GM18861 (cell line): Measurements from ENCODE around the gene HTR6.

Source experiments
- ATAC-seq: cut with Tn5 transposase; IDR thresholded peaks from one replicate; pipeline ENCODE4 v1.9.1; 2021; ENCODE audit not compliant: unreplicated experiment

HTR6 gene

DNA sequence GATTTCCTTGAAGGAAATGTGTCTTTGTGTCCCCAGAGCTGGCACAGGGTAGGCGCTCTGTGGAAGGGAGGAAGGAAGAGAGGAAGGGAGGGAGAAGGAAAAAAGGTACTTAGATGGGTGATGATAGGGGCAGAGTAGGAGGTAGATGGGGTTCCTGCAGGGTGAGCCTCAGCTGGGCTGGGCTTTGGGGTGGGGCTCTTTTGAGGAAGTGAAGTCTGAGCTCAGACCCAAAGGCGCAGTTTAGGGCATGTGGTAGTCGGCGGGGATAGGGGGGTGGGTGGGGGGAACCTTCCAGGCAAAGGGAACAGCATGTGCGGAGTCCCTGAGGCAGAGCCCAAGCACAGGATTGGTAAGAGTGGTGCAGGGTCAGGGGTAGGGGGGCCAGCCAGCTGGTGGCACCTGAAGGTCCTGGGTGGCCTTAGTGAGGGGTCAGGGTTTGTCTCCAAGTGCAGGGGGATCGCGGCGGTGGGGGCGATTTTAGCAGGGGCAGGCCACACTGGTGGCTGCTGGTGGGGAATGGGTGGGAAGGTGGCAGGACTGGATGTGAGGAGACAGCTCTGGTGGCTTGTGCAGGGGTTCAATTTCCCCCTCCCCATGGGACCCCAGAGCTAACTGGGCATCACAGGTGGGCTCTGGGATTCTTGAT is 8.4 kb upstream of the HTR6 start:
- ATAC-seq = no peak

DNA sequence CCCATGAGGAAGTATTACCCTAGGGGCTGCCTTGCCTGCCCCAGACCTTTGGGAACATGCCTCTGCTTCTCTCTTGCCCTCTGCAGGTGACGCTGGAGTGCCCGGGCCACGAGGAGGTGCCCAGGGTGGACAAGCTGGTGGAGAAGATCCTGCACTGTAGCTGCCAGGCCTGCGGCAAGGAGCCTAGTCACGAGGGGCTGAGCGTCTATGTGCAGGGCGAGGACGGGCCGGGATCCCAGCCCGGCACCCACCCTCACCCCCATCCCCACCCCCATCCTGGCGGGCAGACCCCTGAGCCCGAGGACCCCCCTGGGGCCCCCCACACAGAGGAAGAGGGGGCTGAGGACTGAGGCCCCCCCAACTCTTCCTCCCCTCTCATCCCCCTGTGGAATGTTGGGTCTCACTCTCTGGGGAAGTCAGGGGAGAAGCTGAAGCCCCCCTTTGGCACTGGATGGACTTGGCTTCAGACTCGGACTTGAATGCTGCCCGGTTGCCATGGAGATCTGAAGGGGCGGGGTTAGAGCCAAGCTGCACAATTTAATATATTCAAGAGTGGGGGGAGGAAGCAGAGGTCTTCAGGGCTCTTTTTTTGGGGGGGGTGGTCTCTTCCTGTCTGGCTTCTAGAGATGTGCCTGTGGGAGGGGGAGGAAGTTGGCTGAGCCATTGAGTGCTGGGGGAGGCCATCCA is 7.8 kb upstream of the HTR6 start:
- ATAC-seq = no peak

DNA sequence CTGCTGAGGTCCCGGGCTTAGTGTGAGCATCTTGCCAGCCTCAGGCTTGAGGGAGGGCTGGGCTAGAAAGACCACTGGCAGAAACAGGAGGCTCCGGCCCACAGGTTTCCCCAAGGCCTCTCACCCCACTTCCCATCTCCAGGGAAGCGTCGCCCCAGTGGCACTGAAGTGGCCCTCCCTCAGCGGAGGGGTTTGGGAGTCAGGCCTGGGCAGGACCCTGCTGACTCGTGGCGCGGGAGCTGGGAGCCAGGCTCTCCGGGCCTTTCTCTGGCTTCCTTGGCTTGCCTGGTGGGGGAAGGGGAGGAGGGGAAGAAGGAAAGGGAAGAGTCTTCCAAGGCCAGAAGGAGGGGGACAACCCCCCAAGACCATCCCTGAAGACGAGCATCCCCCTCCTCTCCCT is 7.2 kb upstream of the HTR6 start:
- ATAC-seq = no peak

DNA sequence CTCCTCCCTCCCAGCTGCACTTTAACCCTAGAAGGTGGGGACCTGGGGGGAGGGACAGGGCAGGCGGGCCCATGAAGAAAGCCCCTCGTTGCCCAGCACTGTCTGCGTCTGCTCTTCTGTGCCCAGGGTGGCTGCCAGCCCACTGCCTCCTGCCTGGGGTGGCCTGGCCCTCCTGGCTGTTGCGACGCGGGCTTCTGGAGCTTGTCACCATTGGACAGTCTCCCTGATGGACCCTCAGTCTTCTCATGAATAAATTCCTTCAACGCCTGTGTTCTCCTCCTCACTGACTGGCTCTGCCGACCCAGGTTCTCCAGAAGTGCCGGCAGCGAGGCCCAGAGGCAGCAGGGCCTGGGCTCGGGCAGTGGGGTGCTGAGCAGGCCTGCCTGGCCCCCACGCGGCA is 6.5 kb upstream of the HTR6 start:
- no peak for ATAC-seq

DNA sequence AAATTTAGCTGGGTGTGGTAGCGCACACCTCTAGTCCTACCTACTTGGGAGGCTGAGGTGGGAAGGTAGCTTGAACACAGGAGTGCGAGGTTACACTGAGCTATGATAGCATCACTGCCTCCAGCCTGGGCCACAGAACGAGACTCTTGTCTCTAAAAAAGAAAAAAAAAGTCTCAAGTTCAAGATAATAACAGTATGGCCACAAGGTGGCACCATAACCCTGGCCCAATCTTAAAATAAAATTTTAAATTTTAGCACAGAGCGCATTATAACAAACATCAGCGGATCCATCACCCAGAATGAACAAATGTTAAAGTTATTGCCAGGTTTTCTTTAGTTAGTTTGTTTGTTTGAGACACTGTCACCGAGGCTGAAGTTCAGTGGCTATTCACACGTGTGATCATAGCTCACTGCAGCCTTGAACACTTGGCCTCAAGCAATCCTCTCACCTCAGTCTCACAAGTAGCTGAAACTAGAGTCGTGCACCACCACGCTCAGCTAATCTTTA is 2.9 kb upstream of the HTR6 start:
- ATAC-seq = no peak

DNA sequence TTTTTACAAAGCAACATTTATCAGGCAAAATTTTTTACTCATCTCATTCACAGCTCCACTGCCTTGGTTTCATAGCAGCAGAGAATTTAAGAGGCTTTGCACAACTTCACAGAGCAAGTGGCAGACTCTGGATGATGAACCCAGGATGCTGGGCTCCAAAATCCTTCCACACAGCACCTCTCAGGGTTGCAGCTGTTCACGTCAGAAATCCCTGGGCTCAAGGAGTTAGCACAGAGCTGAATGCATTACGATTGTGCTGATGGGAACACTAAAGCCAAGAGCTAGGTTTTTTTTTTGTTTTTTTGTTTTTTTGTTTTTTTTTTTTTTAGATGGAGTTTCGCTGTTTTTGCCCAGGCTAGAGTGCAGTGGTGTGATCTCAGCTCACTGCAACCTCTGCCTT is 2.4 kb upstream of the HTR6 start:
- no peak for ATAC-seq

DNA sequence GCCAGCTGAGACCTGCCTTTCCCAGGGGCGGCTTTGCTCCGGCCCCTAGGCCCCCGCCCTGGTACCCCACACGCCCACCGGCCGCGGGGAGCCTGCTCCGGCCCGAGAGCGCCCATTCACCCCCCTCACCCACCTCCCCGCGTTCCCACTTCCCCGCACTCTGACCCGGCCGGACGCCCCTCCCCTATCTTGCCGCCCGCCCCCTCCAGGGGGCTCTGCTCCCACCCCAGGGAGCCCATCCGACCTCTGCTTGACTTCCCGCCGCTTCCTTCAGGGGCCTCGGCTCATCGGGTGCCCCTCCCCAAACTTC is 466 bp downstream of the HTR6 start:
- no peak for ATAC-seq

DNA sequence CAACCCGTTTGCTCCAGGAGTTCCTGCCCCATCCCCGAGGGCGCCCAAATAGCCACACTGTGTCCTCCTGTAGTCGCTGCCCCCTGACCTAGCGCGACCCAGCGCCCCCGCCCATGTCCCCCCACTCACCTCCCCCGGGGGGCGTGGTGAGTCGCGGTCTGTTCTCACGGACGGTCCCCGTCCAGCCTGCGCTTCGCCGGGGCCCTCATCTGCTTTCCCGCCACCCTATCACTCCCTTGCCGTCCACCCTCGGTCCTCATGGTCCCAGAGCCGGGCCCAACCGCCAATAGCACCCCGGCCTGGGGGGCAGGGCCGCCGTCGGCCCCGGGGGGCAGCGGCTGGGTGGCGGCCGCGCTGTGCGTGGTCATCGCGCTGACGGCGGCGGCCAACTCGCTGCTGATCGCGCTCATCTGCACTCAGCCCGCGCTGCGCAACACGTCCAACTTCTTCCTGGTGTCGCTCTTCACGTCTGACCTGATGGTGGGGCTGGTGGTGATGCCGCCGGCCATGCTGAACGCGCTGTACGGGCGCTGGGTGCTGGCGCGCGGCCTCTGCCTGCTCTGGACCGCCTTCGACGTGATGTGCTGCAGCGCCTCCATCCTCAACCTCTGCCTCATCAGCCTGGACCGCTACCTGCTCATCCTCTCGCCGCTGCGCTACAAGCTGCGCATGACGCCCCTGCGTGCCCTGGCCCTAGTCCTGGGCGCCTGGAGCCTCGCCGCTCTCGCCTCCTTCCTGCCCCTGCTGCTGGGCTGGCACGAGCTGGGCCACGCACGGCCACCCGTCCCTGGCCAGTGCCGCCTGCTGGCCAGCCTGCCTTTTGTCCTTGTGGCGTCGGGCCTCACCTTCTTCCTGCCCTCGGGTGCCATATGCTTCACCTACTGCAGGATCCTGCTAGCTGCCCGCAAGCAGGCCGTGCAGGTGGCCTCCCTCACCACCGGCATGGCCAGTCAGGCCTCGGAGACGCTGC is 1.1 kb downstream of the HTR6 start:
- ATAC-seq = no peak

DNA sequence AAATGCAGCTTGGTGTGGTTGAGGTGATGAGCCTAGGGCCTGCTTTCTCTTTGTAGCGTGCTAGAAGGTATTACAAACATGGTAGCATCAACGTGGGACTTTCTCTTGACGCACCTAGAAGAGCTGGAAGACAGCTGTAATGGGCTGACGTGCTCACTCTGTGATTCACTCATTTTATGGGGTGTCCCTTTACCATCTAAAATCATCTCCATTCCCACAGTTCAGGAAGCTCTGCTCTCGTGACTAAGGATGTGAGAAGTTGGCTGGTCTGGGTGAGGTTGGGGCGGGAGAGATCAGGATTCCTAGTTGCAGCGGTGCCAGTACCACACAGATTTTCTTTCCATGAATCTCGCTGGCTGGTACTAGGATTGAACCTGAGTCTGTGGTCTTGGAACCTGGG is 4.2 kb downstream of the HTR6 start:
- ATAC-seq = no peak

DNA sequence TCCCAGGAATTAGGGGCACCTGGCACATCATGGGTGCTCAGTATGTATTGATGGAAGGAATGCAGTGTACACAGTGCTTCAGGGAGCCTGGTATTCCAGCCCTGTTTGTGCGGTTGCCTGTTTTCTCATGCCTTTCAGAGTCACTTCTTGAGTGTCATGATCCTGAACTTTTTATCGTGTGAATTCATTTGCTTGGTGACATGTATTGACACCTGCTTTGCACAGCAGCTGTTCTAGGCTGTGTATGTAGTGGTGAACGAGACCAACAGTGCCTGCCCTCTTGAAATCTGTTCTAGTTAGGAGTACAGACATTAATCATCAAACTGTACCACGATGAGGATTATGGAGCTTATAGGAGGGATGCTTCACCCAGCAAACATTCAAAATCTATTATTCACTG is 6.1 kb downstream of the HTR6 start:
- ATAC-seq = no peak

DNA sequence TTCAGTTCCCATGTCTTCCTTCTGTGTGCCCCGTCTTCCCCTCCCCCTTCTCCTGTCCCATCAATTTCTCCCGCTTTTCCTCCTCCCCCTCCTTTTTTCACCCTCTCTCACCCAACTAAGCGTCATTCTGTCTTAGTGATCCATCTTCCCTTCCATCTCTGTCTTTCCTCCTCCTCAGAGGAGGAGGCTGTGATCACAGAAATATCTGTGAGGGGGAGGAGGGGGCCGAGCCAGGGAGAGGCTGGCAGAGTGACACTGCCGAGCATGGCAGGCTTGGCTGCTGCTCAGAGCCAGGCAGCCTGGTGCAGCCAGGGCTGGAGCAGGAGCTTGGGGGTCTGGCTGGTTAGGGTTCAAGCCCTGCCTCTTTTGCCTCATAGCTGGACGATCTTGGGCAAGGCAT is 7.6 kb downstream of the HTR6 start:
- ATAC-seq = no peak

DNA sequence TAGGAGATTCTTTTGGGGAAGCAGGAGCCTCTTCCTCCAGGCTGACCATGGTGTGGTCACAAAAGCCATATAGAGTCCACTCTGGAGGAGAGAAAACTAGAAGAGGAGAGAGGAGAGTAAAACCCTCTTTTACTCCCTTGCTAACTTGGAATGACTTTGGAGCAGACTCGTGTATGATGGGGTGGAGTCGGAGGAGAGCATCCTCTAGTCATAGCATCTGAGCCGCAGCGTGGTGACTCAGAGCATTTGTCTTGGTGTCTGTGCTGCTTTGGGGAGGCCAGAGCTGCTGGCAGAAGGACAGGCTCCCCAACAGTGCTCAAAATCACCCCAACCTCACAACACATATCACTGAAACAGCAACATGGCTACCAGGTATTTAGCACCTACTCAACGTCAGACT is 11.1 kb downstream of the HTR6 start:
- no peak for ATAC-seq

DNA sequence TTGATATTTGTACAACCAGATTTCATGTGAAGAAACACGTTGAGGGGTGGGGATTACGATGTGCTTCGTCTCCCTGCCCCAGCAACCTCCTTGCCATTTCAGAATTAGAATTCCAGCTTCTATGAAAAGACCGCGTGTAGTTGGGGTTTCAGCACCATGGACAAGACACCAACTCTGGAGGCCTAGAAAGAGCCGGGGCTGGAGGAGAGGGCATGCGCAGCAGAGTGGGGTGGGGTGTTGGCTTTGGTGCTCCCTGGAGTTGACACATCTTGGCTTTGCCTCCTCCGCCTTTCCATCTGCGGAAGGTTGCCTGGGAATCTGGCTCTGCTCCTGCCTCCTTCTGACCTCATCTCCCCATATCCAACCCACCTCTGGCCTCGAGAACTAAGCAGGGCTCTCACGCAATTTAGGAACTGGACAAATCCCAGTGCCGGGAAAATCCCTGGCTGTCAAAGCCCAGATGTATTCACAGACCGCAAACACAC is 11.8 kb downstream of the HTR6 start:
- no peak for ATAC-seq

DNA sequence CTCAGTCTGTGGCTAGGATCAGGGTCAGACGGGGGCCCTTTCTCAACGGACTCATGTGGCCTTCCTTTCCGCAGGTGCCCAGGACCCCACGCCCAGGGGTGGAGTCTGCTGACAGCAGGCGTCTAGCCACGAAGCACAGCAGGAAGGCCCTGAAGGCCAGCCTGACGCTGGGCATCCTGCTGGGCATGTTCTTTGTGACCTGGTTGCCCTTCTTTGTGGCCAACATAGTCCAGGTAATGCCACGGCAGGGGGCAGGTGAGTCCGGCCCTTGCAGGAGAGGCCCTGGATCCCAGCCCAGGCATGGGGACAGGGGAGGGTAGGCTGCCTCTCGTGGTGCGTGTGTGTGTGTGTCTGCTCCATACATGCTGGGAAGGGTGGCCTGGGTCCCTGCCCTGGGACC is 13.8 kb downstream of the HTR6 start:
- no peak for ATAC-seq

DNA sequence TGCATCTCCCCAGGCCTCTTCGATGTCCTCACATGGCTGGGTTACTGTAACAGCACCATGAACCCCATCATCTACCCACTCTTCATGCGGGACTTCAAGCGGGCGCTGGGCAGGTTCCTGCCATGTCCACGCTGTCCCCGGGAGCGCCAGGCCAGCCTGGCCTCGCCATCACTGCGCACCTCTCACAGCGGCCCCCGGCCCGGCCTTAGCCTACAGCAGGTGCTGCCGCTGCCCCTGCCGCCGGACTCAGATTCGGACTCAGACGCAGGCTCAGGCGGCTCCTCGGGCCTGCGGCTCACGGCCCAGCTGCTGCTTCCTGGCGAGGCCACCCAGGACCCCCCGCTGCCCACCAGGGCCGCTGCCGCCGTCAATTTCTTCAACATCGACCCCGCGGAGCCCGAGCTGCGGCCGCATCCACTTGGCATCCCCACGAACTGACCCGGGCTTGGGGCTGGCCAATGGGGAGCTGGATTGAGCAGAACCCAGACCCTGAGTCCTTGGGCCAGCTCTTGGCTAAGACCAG is 14.3 kb downstream of the HTR6 start:
- no peak for ATAC-seq

DNA sequence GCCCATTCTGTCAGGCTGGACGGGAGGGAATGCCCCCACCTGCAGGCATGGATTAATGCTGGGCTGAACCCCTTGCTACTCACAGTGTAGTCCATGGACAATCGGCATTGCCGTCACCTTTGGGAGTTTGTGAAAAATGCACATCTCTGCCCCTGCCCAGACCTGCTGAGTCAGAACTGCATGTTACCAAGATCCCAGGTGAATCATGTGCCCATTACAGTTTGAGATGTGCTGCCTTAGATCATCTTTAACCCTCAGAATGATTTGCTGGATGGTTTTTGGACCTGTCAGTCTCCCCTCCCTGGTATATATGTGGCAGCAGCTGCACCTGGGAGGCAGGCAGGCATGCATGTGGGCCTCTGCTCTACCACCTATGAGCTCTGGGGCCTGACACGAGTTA is 15.0 kb downstream of the HTR6 start:
- no peak for ATAC-seq

DNA sequence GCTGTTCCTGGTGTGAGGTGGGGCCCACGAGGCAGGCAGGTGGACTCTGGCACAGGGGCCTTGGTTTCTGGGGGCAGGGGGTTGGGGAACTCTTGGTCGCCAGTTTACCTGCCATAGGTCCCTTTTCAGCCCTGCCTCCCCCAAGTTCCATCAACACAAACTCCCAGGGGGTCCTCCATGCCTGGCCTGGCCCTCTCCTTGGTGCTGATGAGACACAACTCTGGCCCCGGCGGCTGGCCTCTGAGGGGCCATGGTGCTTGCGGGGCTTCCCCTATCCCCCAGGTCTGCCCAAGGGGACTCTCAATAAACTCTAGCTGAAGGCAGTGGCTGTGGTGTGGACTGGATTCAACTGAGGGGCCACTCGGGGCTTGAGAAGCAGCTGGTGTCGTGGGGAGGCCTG is 16.0 kb downstream of the HTR6 start:
- no peak for ATAC-seq

DNA sequence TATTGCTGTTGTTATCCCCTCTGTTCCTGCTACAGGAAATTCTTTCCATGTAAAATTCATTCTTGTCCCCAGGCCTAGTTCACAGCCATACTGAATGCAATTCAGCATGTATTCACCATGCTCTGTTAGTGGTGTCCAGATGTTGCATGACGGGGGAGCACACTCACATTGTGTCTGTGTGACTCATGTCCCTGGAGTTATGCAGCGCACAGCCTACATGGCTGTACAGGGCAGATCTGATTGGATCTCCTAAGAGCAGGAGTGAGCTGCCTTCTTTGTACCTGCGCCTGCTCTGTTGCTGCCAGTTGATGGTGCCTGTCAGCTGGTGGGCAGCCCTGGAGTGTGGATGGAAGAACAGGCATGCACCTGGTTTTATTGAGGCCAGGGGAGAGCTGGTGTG is 17.6 kb downstream of the HTR6 start:
- ATAC-seq = no peak

DNA sequence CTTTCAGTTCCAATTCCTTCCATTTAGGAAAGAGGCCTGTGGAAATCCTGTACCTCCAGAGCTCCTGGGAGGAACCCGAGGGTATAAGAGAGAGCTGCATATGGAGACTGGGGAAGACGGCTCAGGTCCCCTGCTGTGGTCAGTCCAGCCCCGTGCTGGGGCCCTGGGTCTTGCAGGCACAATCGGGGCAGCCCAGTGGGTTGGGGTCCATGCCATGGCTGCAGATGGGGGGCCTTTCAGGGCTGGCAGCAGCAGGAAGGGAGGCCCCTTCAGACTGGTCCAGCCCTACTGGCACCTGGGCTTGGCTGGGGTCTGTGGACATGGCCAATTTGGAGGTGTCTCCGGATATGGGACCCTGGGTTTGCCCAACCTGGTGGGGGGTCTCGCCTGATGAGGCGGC is 18.2 kb downstream of the HTR6 start:
- no peak for ATAC-seq

DNA sequence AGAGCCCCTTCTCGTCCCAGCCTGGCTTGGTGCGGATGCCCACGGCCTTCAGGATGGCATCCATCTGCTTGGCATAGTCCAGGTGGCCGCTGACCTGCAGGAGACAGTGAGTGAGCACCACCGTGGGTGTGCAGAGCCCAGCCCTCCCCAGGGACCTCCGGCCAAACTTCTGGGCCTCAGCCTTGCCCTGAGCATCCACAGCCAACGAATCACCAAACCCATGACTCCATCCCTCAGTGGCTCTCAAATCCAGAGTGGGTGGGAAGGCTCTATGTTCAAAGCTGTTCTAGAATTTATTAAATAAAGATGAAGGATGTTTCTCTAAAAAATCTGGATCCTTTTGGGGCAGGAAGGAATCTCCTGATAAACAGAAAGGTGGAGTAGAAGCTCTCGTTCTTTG is 18.7 kb downstream of the HTR6 start:
- no peak for ATAC-seq

DNA sequence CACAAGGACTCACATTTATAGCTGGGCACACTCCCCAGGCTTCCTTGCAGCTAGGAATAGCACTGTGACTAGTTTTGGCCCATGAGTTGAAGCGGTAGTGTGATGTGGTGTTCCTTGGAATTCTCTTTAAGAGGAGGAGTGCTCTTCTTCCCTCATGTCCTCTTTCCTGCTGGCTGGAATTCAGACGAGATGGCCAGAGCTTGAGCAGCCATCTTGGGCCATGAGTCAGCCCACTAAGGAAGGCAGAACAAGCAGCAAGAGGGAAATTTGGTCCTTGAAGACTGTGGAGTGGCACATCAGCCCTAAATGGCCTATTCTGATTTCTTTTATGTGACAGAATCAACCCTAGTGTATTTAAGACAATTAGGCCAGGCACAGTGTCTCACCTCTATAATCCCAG is 20.0 kb downstream of the HTR6 start:
- no peak for ATAC-seq

DNA sequence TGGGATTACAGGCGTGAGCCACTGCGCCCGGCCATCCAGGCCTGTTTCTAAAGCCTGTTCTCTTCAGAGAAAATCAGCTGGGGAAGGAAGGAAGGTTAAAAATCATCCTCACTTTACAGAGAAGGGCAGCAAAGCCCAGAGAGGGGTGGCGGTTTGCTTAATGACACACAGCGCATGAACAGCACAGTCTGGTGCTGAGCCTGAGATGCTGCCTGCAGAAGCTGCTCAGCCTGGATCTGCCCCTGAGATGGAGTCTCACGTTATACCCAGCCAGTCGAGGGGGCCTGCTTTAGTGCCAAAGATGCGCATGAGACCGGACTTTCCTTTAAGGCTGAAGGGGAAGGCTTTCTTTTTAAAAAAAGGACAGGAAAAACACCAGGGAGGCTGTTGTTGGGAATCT is 21.3 kb downstream of the HTR6 start:
- ATAC-seq = no peak
